HEK293 (cell line): Measurements from ENCODE around the gene TTC9.

Experiments
- CTCF ChIA-PET: fragments of 350-600 bp; formaldehyde crosslinking; extraction: SDS; loops from one replicate; lab custom pipeline; 2021; ENCODE audit warnings: antibody characterized with exemption; lab: Yijun Ruan, JAX
- POLR2A ChIA-PET: fragments of 300-600 bp; formaldehyde crosslinking; extraction: SDS; loops from one replicate; lab custom pipeline; 2020; ENCODE audit warnings: antibody characterized with exemption, inconsistent platforms; lab: Yijun Ruan, JAX
- H3K27ac ChIP-seq: fragments of 200-500 bp; sonication (Bioruptor generic); 2 replicates; pipeline ENCODE4 v1.5.1; 2014; ENCODE audit warnings: low read depth, low read length, control low read depth, inconsistent platforms; ENCODE audit errors: extremely low read depth
- H3K36me3 ChIP-seq, 2 experiments: fragments of 200-500 bp in 1 of 2; sonication (Bioruptor generic) in 1 of 2; 1 replicate in 1 of 2; 2 replicates in 1 of 2; pipeline ENCODE4 v1.5.1; 2014 to 2017; ENCODE audit warnings: inconsistent platforms in 2 of 2, low read length in 2 of 2; ENCODE audit not compliant: control insufficient read depth in 2 of 2, insufficient read depth in 1 of 2
- H3K4me1 ChIP-seq: fragments of 200-500 bp; sonication (Bioruptor generic); 2 replicates; pipeline ENCODE4 v1.5.1; 2014; ENCODE audit warnings: mild to moderate bottlenecking, low read length, inconsistent platforms; ENCODE audit not compliant: control insufficient read depth, insufficient read depth
- H3K4me3 ChIP-seq: 2 replicates; pipeline ENCODE4 v1.5.1; 2011; ENCODE audit warnings: low read depth, mild to moderate bottlenecking, control low read depth, low read length, moderate library complexity
- H3K9me3 ChIP-seq: fragments of 200-500 bp; sonication (Bioruptor generic); 2 replicates; pipeline ENCODE4 v1.5.1; 2014; ENCODE audit warnings: low read depth, low read length, inconsistent platforms; ENCODE audit not compliant: control insufficient read depth, insufficient read depth
- FEZF1 ChIP-seq: fragments of 450-650 bp; formaldehyde crosslinking; IDR thresholded peaks from 2 replicates; pipeline ENCODE4 v1.5.1; 2016; ENCODE audit warnings: missing biosample characterization, missing genetic modification characterization
- HIC1 ChIP-seq: fragments of 450-650 bp; formaldehyde crosslinking; IDR thresholded peaks from 2 replicates; pipeline ENCODE4 v1.5.1; 2016; ENCODE audit warnings: missing biosample characterization, missing genetic modification characterization
- KLF10 ChIP-seq: fragments of 450-650 bp; IDR thresholded peaks from 2 replicates; pipeline ENCODE4 v1.5.1; 2018; ENCODE audit warnings: missing biosample characterization, mild to moderate bottlenecking, missing genetic modification characterization
- PBX3 ChIP-seq: sonication (generic); formaldehyde crosslinking; IDR thresholded peaks from 2 replicates; pipeline ENCODE4 v1.8.1; 2022; ENCODE audit warnings: mild to moderate bottlenecking, moderate library complexity, missing genetic modification reagents
- REPIN1 ChIP-seq: fragments of 450-650 bp; formaldehyde crosslinking; IDR thresholded peaks from 2 replicates; pipeline ENCODE4 v1.5.1; 2017; ENCODE audit warnings: missing biosample characterization, missing genetic modification characterization, low read depth
- SALL2 ChIP-seq: fragments of 450-650 bp; formaldehyde crosslinking; IDR thresholded peaks from 2 replicates; pipeline ENCODE4 v1.5.0; 2017; ENCODE audit warnings: missing biosample characterization, mild to moderate bottlenecking, missing genetic modification characterization, borderline replicate concordance
- SETDB1 ChIP-seq: IDR thresholded peaks from one replicate; pipeline ENCODE4 v1.6.1; 2017; ENCODE audit warnings: mild to moderate bottlenecking, low read length, moderate library complexity, mixed read lengths; ENCODE audit not compliant: insufficient read length
- YY2 ChIP-seq: fragments of 450-650 bp; formaldehyde crosslinking; IDR thresholded peaks from 2 replicates; pipeline ENCODE4 v1.5.1; 2016; ENCODE audit warnings: missing biosample characterization, missing genetic modification characterization
- ZBTB11 ChIP-seq: fragments of 450-650 bp; formaldehyde crosslinking; conservative IDR thresholded peaks from 2 replicates; pipeline ENCODE4 v1.5.1; 2016; ENCODE audit warnings: low read depth, missing biosample characterization, missing genetic modification characterization
- ZFP37 ChIP-seq: fragments of 450-650 bp; formaldehyde crosslinking; IDR thresholded peaks from 2 replicates; pipeline ENCODE4 v1.5.1; 2016; ENCODE audit warnings: missing biosample characterization, missing genetic modification characterization
- ZNF175 ChIP-seq: fragments of 450-650 bp; formaldehyde crosslinking; IDR thresholded peaks from 2 replicates; pipeline ENCODE4 v1.5.1; 2016; ENCODE audit warnings: missing biosample characterization, missing genetic modification characterization
- ZNF394 ChIP-seq: fragments of 450-650 bp; formaldehyde crosslinking; IDR thresholded peaks from 2 replicates; pipeline ENCODE4 v1.5.1; 2016; ENCODE audit warnings: missing biosample characterization, missing genetic modification characterization, mild to moderate bottlenecking, moderate library complexity, borderline replicate concordance
- ZNF423 ChIP-seq: fragments of 450-650 bp; formaldehyde crosslinking; IDR thresholded peaks from 2 replicates; pipeline ENCODE4 v1.5.1; 2016; ENCODE audit warnings: missing biosample characterization, missing genetic modification characterization
- ZNF510 ChIP-seq: fragments of 450-650 bp; formaldehyde crosslinking; IDR thresholded peaks from 2 replicates; pipeline ENCODE4 v1.5.1; 2018; ENCODE audit warnings: mild to moderate bottlenecking, missing genetic modification characterization, missing biosample characterization; ENCODE audit not compliant: insufficient replicate concordance
- ZNF544 ChIP-seq: fragments of 450-650 bp; formaldehyde crosslinking; IDR thresholded peaks from 2 replicates; pipeline ENCODE4 v1.5.0; 2017; ENCODE audit warnings: missing biosample characterization, missing genetic modification characterization
- ZNF555 ChIP-seq: fragments of 450-650 bp; formaldehyde crosslinking; conservative IDR thresholded peaks from 2 replicates; pipeline ENCODE4 v1.5.1; 2017; ENCODE audit warnings: missing biosample characterization, mild to moderate bottlenecking, missing genetic modification characterization, inconsistent platforms
- ZNF596 ChIP-seq: fragments of 450-650 bp; IDR thresholded peaks from 2 replicates; pipeline ENCODE4 v1.5.0; 2018; ENCODE audit warnings: missing biosample characterization, mild to moderate bottlenecking, missing genetic modification characterization, moderate library complexity
- ZNF610 ChIP-seq: fragments of 450-650 bp; formaldehyde crosslinking; IDR thresholded peaks from 2 replicates; pipeline ENCODE4 v1.5.1; 2016; ENCODE audit warnings: missing biosample characterization, missing genetic modification characterization, borderline replicate concordance
- ZNF664 ChIP-seq: fragments of 450-650 bp; formaldehyde crosslinking; IDR thresholded peaks from 2 replicates; pipeline ENCODE4 v1.5.1; 2016; ENCODE audit warnings: missing biosample characterization, missing genetic modification characterization
- ZNF707 ChIP-seq: fragments of 450-650 bp; formaldehyde crosslinking; IDR thresholded peaks from 2 replicates; pipeline ENCODE4 v1.5.1; 2016; ENCODE audit warnings: missing biosample characterization, missing genetic modification characterization
- ZNF76 ChIP-seq: fragments of 450-650 bp; formaldehyde crosslinking; IDR thresholded peaks from 2 replicates; pipeline ENCODE4; 2016; ENCODE audit warnings: low read depth, missing biosample characterization, missing genetic modification characterization, borderline replicate concordance
- ZSCAN16 ChIP-seq: fragments of 450-650 bp; formaldehyde crosslinking; IDR thresholded peaks from 2 replicates; pipeline ENCODE4 v1.5.1; 2016; ENCODE audit warnings: missing biosample characterization, missing genetic modification characterization
- TF ChIP-seq, protein P1 (sequence below): fragments of 450-650 bp; formaldehyde crosslinking; IDR thresholded peaks from 2 replicates; pipeline ENCODE4 v1.5.1; 2017; ENCODE audit warnings: missing biosample characterization, missing genetic modification characterization
- TF ChIP-seq, protein P2 (sequence below): fragments of 450-650 bp; formaldehyde crosslinking; IDR thresholded peaks from 2 replicates; pipeline ENCODE4 v1.5.1; 2016; ENCODE audit warnings: missing biosample characterization, missing genetic modification characterization
- TF ChIP-seq, protein P3 (sequence below): fragments of 450-650 bp; formaldehyde crosslinking; IDR thresholded peaks from 2 replicates; pipeline ENCODE4 v1.5.1; 2016; ENCODE audit warnings: missing biosample characterization, missing genetic modification characterization, low read depth

TTC9 gene

GRCh38 chr14:70709726-70710382 lies 68.1 kb downstream of the TTC9 start (continued):
- TF ChIP-seq ZNF664 (tag by site-specific recombination): no peak
- no peak for TF ChIP-seq ZNF76 (tag by site-specific recombination)
- TF ChIP-seq FEZF1 (tag by site-specific recombination): peak; percentile 68
- TF ChIP-seq, protein P1, sequence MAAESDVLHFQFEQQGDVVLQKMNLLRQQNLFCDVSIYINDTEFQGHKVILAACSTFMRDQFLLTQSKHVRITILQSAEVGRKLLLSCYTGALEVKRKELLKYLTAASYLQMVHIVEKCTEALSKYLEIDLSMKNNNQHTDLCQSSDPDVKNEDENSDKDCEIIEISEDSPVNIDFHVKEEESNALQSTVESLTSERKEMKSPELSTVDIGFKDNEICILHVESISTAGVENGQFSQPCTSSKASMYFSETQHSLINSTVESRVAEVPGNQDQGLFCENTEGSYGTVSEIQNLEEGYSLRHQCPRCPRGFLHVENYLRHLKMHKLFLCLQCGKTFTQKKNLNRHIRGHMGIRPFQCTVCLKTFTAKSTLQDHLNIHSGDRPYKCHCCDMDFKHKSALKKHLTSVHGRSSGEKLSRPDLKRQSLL (tag by site-specific recombination): no peak
- TF ChIP-seq ZNF544 (tag by site-specific recombination): no peak
- no peak for TF ChIP-seq KLF10
- no peak for TF ChIP-seq ZNF610 (tag by site-specific recombination)
- TF ChIP-seq ZNF175: no peak
- TF ChIP-seq, protein P2, sequence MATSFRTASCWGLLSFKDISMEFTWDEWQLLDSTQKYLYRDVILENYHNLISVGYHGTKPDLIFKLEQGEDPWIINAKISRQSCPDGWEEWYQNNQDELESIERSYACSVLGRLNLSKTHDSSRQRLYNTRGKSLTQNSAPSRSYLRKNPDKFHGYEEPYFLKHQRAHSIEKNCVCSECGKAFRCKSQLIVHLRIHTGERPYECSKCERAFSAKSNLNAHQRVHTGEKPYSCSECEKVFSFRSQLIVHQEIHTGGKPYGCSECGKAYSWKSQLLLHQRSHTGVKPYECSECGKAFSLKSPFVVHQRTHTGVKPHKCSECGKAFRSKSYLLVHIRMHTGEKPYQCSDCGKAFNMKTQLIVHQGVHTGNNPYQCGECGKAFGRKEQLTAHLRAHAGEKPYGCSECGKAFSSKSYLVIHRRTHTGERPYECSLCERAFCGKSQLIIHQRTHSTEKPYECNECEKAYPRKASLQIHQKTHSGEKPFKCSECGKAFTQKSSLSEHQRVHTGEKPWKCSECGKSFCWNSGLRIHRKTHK: no peak
- no peak for TF ChIP-seq SALL2 (tag by site-specific recombination)
- no peak for TF ChIP-seq REPIN1 (tag by site-specific recombination)
- TF ChIP-seq, all 188 proteins: peak for 4

DNA sequence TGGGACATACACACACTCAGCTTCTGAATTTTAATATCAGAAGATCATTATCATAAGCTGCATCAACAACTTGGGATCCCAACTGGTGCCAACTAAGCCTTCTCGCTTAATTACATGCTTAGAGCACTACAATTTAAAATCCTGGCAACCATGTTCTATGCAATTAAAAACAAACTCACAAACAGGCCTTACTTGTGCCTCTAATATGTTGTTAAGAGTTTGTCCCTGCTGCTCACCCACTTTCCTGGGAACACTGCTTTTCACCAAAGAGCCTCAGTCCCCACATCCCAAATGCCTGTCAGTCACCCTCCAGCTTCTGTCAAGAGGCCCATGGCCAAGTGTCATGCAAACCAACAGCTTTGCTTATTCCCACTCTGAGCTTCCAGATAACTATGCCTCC lies 69.7 kb downstream of the TTC9 start:
- H3K4me1 ChIP-seq: no peaks in the 10 kb centered on the region
- no peak overlapping the region for H3K4me3 ChIP-seq
- CTCF ChIA-PET: interaction anchor here (1.3 kb wide), 1 partner anchor 89 kb away, joined by 4 read pairs; no protein-coding TSS in a partner anchor
- POLR2A ChIA-PET: no interaction called here
- H3K36me3 ChIP-seq: no peaks in the 10 kb centered on the region
- no peak overlapping the region for H3K27ac ChIP-seq
- H3K9me3 ChIP-seq: no peaks in the 10 kb centered on the region
- TF ChIP-seq ZNF707 (tag by site-specific recombination) (no peak), ZNF423 (no peak), ZNF394 (tag by site-specific recombination) (no peak), YY2 (tag by site-specific recombination) (no peak), ZNF510 (no peak), ZBTB11 (no peak), ZSCAN16 (tag by site-specific recombination) (no peak), ZFP37 (tag by site-specific recombination) (no peak), ZNF596 (no peak), SETDB1 (no peak), HIC1 (tag by site-specific recombination) (no peak), PBX3 (CRISPR knock-in tag) (no peak), ZNF555 (no peak)
- TF ChIP-seq, protein P3, sequence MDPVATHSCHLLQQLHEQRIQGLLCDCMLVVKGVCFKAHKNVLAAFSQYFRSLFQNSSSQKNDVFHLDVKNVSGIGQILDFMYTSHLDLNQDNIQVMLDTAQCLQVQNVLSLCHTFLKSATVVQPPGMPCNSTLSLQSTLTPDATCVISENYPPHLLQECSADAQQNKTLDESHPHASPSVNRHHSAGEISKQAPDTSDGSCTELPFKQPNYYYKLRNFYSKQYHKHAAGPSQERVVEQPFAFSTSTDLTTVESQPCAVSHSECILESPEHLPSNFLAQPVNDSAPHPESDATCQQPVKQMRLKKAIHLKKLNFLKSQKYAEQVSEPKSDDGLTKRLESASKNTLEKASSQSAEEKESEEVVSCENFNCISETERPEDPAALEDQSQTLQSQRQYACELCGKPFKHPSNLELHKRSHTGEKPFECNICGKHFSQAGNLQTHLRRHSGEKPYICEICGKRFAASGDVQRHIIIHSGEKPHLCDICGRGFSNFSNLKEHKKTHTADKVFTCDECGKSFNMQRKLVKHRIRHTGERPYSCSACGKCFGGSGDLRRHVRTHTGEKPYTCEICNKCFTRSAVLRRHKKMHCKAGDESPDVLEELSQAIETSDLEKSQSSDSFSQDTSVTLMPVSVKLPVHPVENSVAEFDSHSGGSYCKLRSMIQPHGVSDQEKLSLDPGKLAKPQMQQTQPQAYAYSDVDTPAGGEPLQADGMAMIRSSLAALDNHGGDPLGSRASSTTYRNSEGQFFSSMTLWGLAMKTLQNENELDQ: no peak
